Measurements from ENCODE around the gene ETV5.
A peak's percentile ranks its signal among the peaks of the same experiment; 100 is the strongest.

The ETV5 gene

GRCh38 chr3:186108941-186109865 is at the start of gene ETV5:
ETV5 (minus strand) TSS chr3:186109089; CDS start chr3:186105868, 3,221 bp downstream.
- peak; percentile 85 to 93 (median 85) for DNase-seq (ENCODE audit: low read depth in 3 of 3)

GRCh38 chr3:186154641-186155040 is 45.8 kb upstream of the ETV5 start:
- DNase-seq (ENCODE audit: low read depth in 3 of 3) = no peak

DNA sequence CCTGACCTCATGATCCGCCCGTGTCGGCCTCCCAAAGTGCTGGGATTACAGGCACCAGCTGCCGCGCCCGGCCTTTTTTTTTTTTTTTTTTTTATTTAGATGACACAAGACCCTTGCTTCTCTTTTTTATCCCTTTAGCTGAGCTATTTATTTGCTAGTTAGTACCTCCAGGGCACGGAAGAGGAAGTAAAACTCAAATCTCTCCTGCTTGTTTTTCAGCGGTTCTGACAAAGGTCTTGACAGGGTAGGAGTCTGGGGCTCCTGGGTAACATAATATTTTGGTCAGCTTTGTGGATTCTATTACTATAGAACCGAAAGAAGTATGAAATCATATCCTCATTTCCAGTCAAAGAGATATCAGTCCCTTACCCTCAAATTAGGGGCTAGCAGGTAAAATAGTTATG is 44.0 kb upstream of the ETV5 start:
- DNase-seq (ENCODE audit: low read depth in 3 of 3) = no peak

DNA sequence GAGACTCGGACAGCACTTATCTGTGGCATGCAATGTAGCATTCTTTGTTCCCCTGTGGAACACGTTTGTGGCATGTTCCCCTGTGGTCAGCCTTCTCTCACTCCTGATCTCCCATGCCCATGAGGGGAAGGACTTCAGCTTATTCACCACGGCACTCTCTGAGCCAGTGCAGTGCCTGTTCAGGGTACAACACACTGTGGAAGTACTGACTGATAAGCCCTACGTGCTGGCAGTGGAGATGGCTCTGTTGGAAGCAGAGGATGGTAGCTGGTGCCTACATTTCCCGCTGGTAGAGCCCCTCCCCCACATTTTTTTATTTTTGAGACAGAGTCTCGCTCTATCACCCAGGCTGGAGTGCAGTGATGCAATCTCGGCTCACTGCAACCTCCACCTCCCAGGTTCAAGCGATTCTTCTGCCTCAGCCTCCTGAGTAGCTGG is 43.5 kb upstream of the ETV5 start:
- no peak for DNase-seq (ENCODE audit: low read depth in 3 of 3)

GRCh38 chr3:186151077-186151971 is 42.4 kb upstream of the ETV5 start:
- no peak for DNase-seq (ENCODE audit: low read depth in 3 of 3)

DNA sequence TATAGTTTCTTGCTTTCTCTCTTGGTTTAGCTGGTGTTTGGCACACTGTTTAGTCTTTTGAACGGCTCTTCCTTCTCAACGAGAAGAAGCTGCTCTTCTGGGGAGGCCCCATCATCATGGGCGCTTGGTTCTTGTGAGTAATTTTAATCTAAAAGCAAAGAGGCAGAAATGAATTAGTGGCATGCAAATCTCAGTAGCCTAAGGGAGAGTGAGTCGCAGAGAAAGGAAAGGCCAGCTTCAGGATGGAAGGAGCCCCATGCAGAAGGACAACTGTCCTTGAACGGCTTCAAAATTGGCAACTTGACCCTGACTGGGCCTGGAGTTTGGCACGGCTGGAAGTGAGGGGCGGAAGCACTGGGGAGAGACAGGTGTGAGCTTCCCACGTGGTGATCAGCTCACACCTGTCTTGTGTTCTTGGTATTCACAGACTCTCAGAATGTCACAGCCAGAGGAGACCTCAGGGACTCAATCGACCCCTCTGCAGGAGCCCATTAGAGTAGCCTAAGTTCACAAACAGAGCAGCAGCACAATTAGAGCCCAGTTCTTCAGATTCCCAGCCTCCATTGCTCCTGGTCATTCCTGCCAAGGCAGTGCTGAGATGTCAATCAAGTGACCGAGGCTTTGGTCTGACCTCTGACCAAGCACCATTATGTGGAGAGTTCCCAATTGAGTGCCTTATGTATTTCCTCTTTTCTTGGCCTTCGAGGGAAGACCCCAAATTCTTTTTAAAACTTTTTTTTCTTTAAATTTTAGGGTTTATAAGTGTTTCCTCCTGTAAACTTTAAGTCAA is 41.3 kb upstream of the ETV5 start:
- no peak for DNase-seq (ENCODE audit: low read depth in 3 of 3)

DNA sequence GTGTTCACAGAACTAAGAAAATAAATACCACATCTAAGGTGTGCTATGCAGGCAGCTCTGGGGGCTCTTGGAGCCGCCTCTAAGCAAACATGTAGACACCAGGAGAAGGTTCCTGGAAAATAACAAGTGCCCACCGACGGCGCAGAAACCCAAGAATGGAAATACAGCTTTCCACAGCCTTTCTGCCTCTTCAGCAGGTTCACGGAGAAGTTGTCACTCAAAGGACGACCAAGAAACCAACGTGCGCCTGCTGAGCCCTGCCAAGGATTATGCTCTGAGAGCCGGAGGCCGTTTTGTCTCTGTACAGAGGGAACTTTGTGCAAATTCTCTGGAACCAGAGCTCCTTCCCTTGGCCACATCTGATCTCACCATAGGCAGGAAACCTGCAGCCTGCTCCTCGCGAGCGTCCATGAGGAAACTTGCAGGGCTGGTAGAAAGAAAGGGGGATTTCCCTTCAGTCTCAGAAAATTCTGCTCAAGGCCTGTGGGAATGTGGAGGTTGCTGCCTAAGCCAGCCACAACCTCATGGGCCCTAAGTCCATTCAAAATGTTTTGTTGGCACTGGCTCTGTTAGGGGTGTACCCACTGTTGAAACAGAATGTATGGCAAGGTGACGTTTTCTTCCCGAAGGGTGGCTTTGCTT is 40.6 kb upstream of the ETV5 start:
- no peak for DNase-seq (ENCODE audit: low read depth in 3 of 3)

- no peak for DNase-seq (ENCODE audit: low read depth in 3 of 3)
These were observed 35.4 kb upstream of the ETV5 start for GRCh38 chr3:186144257-186144656.

DNA sequence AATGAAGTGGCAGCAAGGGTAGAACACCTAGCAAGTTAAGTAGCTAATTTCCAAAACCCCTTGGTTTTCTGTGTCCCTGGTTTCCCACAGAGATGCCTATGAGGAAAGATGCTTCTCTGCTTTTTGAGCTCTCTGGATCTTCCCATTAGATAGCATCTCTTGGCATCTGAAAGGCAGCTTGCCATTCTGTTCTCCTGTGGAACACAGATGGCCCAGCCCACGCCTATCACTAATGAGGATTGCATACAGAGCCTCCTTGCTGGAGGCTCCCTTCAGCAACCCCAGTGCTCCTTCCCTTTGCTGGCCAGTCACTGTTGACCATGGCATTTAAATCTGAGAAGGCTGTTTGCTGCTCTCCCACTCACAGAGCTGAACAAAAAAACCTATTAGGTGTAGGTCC is 34.4 kb upstream of the ETV5 start:
- DNase-seq (ENCODE audit: low read depth in 3 of 3) = no peak

- DNase-seq (ENCODE audit: low read depth in 3 of 3) = no peak
These were observed 33.6 kb upstream of the ETV5 start for GRCh38 chr3:186142393-186142932.

- no peak for DNase-seq (ENCODE audit: low read depth in 3 of 3)
These were observed 32.9 kb upstream of the ETV5 start for GRCh38 chr3:186141790-186142189.

DNA sequence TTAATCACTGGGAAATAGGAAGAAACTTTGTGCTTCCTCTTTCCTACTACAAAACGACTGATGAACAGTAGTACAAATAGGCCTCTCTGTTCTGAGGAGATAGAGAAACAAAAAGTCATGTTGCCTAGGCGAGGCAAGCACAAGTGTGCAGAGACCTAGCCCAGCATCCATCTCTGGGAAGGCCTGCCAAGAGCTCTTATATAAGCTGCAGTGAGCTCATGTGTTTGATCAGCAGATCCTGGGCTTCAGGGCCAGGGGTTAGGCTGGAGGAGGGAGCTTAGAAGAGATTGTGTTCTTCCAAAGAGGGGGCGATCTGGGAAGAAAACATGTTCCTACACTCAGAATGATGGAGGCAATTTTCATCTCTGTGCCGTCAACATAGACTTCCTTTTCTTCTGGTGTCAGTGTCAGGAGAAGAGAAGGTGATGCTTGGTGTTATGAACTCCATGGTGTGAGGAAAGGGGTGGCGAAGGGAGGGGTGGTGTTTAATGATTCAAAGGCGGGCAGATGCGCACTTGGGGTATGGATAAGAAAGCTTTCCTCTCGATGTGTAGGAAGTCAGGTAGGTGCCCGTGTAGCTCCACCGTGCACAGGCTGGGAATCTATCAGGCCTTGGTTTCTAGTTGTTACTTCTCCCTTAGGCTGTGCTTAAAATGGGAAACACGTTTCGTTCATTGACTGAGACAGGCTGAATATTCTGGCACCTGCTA is 29.5 kb upstream of the ETV5 start:
- no peak for DNase-seq (ENCODE audit: low read depth in 3 of 3)

- DNase-seq (ENCODE audit: low read depth in 3 of 3) = no peak
These were observed 28.3 kb upstream of the ETV5 start for GRCh38 chr3:186137051-186137685.

GRCh38 chr3:186133980-186134379 is 25.1 kb upstream of the ETV5 start:
- DNase-seq (ENCODE audit: low read depth in 3 of 3) = no peak

- DNase-seq (ENCODE audit: low read depth in 3 of 3) = no peak
These were observed 23.6 kb upstream of the ETV5 start for GRCh38 chr3:186132487-186132886.

GRCh38 chr3:186129206-186129605 is 20.3 kb upstream of the ETV5 start:
- DNase-seq (ENCODE audit: low read depth in 3 of 3) = no peak

DNA sequence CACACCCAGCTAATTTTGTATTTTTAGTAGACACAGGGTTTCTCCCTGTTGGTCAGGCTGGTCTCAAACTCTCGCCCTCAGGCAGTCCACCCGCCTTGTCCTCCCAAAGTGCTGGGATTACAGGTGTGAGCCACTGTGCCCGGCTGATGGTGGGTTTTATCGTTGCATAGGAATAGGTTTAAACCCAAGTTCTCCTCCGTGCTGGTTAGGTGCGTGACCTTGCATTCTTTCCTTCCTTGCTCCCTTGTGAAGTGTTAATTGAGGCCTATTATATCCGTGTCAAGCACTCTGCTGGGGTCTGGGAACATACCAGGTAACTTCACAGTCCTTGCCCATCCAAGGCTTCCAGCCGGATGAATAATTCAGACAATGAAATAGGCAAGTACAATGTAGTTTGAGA is 19.3 kb upstream of the ETV5 start:
- DNase-seq (ENCODE audit: low read depth in 3 of 3) = no peak

DNA sequence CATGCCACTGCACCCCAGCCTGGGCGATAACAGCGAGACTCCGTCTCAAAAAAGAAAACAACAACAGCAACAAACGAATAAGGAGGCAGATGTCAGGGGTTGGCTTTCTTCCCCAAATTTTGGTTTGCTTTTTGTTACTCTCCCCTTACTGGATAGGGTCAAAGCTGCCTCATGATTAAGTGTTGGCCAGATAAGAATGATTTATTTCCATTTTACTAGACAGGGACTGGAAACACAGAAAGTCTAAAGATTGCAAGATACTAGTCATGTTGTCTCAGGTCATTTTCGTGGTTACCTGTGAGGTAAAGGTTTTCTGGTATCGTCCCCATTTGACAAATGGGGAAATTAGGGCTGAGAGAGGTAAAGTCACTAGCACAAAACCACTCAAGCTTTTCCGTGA is 18.6 kb upstream of the ETV5 start:
- DNase-seq (ENCODE audit: low read depth in 3 of 3) = no peak

DNA sequence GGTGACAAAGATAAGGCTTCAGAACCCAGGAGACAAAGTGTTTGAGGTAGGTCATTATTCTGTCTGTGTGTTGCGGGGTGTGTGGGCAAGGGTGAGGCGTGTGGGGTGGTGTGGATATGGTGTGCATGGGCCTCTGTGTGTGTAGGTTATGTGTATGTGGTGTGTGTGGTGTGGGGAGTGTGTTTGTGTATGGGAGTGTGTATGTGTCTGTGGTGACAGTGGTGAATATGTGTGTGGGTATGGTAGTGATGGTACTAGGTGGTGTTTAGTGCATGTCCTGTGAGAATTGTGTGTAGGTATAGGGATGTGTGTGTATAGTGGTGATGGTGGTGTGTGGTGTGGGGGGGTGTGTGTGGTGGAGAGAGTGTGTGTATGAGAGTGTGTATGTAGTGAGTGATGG is 16.2 kb upstream of the ETV5 start:
- DNase-seq (ENCODE audit: low read depth in 3 of 3) = no peak

- DNase-seq (ENCODE audit: low read depth in 3 of 3) = no peak
These were observed 15.7 kb upstream of the ETV5 start for GRCh38 chr3:186124592-186124991.

Data from stimulated activated CD4-positive, alpha-beta T cell treated with anti-CD3 and anti-CD28 coated beads, TNF-alpha, amount 100 ng/mL, for 24 hours (primary cell).